Activated naive CD8-positive, alpha-beta T cell treated with anti-CD3 and anti-CD28 coated beads, Interleukin-2, amount 10 ng/mL, durations not matched to agents 7 days and 5 days (primary cell): ENCODE data around the gene SMURF2. TPM values are rescaled to one million over a fixed set of nuclear protein-coding genes. Genes with fewer than 3 reads are reported as not detected.
A peak's percentile ranks its signal among the peaks of the same experiment; 100 is the strongest.

Experiments used
- ATAC-seq: fragments of 150-1000 bp; cut with Tn5 transposase; one replicate; pipeline ENCODE4 v1.10.0; 2021; ENCODE audit warnings: low read depth, moderate library complexity
- POLR2A ChIA-PET: fragments of 350-600 bp; sonication (Branson Sonifier 250); formaldehyde crosslinking; loops from one replicate; lab custom pipeline; 2021; ENCODE audit warnings: antibody characterized with exemption; lab: Charles Lee
- DNase-seq: peaks from one replicate; pipeline ENCODE4 v3.0.0; 2021
- H3K27ac Mint-ChIP-seq: one replicate; pipeline ENCODE4 v1.8.0; 2022; ENCODE audit warnings: mild to moderate bottlenecking, mixed read lengths
- H3K27me3 Mint-ChIP-seq: one replicate; pipeline ENCODE4 v1.8.0; 2022; ENCODE audit warnings: mild to moderate bottlenecking, moderate library complexity, mixed read lengths
- H3K36me3 Mint-ChIP-seq: one replicate; pipeline ENCODE4 v1.8.0; 2021; ENCODE audit warnings: mild to moderate bottlenecking, mixed read lengths
- H3K4me1 Mint-ChIP-seq: one replicate; pipeline ENCODE4 v1.8.0; 2021; ENCODE audit warnings: mixed read lengths
- H3K4me3 Mint-ChIP-seq: one replicate; pipeline ENCODE4 v1.8.0; 2022; ENCODE audit warnings: mild to moderate bottlenecking, moderate library complexity, mixed read lengths
- H3K9me3 Mint-ChIP-seq: one replicate; pipeline ENCODE4 v1.8.0; 2021; ENCODE audit warnings: mixed read lengths
- total RNA-seq, 2 experiments: library from RNA; stranded (reverse); gene quantifications; one replicate each; pipeline ENCODE4 v1.2.3, GENCODE V29; 2021

The SMURF2 gene
- total RNA-seq, result 10 to 100 TPM; 24.9 to 27.0 TPM

DNA sequence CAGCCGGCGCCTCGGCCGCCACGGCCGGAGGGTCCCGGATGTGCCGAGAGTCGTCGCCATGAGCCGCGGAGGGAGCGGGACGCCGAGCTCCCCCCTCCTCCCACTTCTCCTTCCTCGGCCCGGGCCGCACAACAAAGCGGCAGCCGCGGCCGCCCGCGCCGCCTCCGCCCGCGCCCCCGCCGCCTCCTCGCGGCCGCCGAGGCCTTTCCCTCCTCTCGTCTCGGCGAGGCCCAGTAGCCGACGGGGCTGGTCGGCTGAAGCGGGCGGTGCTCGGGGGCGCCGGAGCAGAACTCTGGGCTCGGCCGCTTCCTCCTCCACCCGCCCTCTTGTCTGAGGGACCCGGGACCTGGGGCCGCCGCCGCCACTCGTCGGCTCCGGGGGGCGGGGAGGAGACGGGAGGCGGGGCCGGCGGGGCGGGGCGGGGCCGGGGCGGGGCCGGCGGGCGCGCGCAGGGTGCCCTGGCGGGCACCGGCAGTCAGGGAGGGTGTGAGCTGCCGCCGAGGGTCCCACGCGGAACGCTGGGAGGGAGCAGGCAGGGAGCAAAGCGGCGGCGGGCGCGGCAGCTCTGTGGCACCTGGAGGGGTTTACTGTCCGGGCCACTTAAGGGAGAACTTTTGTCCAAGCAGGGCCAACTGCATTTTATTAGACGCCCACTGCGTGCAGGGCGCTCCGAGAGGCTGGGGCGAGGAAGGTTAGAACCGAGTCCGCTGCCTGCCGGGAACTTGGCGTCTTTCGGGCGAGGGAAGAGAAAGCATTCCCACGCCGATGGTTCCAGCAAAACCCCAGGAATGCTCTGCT is at the start of gene SMURF2:
Gene SMURF2, minus strand, starts transcription at position 332 of the 798 bp plus-strand sequence. CDS start 427 bp downstream, outside the sequence.
- DNase-seq, result peak; percentile 86
- Mint-ChIP-seq H3K36me3 (peaks cover 2% of the 10 kb centered on the region), H3K4me3 (peak within 1 kb of the TSS; percentile 96), H3K27me3 (no peaks in the 10 kb centered on the region), H3K9me3 (no peaks in the 10 kb centered on the region), H3K27ac (peak within 1 kb of the TSS; percentile 97), H3K4me1 (peaks cover 22% of the 10 kb centered on the region)
- POLR2A ChIA-PET, result interaction anchor here (0.5 to 1.6 kb wide), 8 partner anchors 9 to 460 kb away, joined by 3 to 19 read pairs (median 3); partner anchors contain the start of genes CEP95 and DDX5
- peak; percentile 86 for ATAC-seq

DNA sequence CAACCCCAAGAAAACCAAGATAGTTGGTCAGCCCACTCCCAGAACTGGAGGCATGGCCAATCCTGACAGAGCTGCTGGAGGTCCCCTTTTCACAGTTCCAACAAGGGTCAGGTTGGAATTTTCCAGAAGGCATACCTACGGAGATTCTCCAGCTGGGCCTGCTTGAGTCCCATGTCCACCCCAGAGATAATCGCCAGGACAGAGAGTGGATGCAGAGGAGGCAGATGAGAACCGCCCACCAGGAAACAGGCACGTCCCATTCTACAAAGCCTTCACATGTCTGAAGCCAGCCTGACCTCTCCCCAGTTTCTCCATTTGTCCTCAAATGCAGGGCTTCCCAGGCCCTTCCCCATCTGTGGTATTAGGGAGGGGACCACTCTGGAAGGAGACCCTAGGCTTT is 47.4 kb upstream of the SMURF2 start:
- Mint-ChIP-seq H3K27me3 (no peaks in the 10 kb centered on the region), H3K4me1 (peaks cover 68% of the 10 kb centered on the region), H3K27ac (peak overlapping the region; percentile 78), H3K9me3 (no peaks in the 10 kb centered on the region), H3K4me3 (peak overlapping the region; percentile 65), H3K36me3 (peaks cover 2% of the 10 kb centered on the region)
- DNase-seq (no peak), ATAC-seq (no peak)
- POLR2A ChIA-PET, result interaction anchor here (0.9 to 2.3 kb wide), 6 partner anchors 9 to 563 kb away, joined by 3 to 13 read pairs (median 4); partner anchors contain the start of genes CEP95, DDX5 and SMURF2

GRCh38 chr17:64707050-64707591 is 45.0 kb upstream of the SMURF2 start:
- DNase-seq, result no peak
- peaks cover 46% of the 10 kb centered on the region for H3K4me1 Mint-ChIP-seq
- H3K36me3 Mint-ChIP-seq, result no peaks in the 10 kb centered on the region
- no peak for ATAC-seq
- POLR2A ChIA-PET, result no interaction called here
- H3K27me3 Mint-ChIP-seq, result peaks cover 9% of the 10 kb centered on the region
- H3K9me3 Mint-ChIP-seq, result no peaks in the 10 kb centered on the region
- no peak overlapping the region for H3K27ac Mint-ChIP-seq
- no peak overlapping the region for H3K4me3 Mint-ChIP-seq

DNA sequence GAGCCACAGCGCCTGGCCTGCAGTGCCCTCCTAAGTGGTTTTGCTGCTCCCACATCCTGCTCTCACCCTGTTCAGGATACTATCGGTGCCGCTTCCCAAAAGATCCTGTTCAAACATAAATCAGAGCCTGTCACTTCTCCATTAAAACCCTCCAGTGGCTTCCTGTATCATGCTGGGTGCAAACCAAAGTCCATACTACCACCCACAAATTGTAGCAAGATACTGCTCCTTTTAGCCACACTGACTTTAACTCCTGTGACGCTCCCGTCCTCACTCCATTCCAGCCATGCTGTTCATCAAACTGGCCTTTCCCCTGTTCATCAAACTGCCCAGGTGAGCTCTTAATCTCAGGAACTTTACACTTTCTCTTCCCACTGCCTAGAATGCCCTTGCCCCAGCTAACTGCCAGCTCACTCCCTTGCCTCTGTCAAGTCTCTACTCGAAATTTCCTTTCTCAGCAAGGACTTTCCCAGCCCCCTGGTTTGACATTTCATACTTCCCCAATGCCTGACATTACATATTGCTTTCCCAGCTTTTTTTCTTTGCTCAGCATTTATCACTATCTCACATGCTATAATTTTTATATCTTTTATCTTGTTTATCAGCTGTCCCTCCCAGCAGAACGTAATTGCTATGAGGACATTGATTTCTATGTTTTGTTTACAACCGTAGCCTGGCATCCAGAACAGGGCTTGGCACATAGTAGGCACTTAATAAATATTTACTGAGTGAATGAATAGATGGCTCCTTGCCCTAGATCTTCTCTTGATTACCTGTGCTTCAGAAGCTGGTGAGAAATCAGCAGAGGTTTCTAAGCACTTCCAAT is 44.3 kb upstream of the SMURF2 start:
- H3K27ac Mint-ChIP-seq, result no peak overlapping the region
- peaks cover 39% of the 10 kb centered on the region for H3K4me1 Mint-ChIP-seq
- POLR2A ChIA-PET, result no interaction called here
- no peaks in the 10 kb centered on the region for H3K36me3 Mint-ChIP-seq
- peaks cover 9% of the 10 kb centered on the region for H3K27me3 Mint-ChIP-seq
- ATAC-seq, result no peak
- DNase-seq, result no peak
- no peaks in the 10 kb centered on the region for H3K9me3 Mint-ChIP-seq
- no peak overlapping the region for H3K4me3 Mint-ChIP-seq

DNA sequence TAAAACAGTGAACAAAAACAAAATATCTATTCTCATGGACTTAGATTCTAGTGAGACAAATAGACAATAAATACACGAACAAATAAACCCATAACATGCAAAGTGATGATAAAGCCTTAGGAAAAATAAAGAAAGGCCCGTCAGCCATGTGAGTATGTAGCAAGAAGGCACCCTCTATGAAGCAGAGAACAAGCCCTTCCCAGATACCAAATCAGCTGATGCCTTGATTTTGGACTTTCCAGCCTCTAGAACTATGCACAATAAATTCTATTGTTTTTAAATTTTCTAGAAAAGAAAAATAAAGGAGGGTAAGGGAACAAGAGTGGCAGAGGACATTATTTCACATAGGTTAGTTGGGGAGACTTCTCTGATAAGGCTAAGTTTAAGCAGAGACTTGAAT is 40.7 kb upstream of the SMURF2 start:
- no peak for ATAC-seq

GRCh38 chr17:64698725-64699124 is 36.6 kb upstream of the SMURF2 start:
- no peak overlapping the region for H3K27ac Mint-ChIP-seq
- POLR2A ChIA-PET, result no interaction called here
- H3K4me1 Mint-ChIP-seq, result peaks cover 1% of the 10 kb centered on the region
- H3K4me3 Mint-ChIP-seq, result no peak overlapping the region
- H3K36me3 Mint-ChIP-seq, result no peaks in the 10 kb centered on the region
- H3K27me3 Mint-ChIP-seq, result peaks cover 22% of the 10 kb centered on the region
- H3K9me3 Mint-ChIP-seq, result peaks cover 2% of the 10 kb centered on the region
- DNase-seq (no peak), ATAC-seq (no peak)

More for the DNA sequence above, 40.7 kb upstream of the SMURF2 start:
- Mint-ChIP-seq H3K9me3 (no peaks in the 10 kb centered on the region), H3K27ac (no peak overlapping the region), H3K27me3 (peaks cover 13% of the 10 kb centered on the region), H3K36me3 (no peaks in the 10 kb centered on the region), H3K4me3 (no peak overlapping the region), H3K4me1 (peaks cover 10% of the 10 kb centered on the region)
- no peak for DNase-seq
- POLR2A ChIA-PET, result no interaction called here

GRCh38 chr17:64694207-64694606 is 32.1 kb upstream of the SMURF2 start:
- POLR2A ChIA-PET, result no interaction called here
- DNase-seq, result no peak
- Mint-ChIP-seq H3K27ac (no peak overlapping the region), H3K4me1 (peaks cover 1% of the 10 kb centered on the region), H3K4me3 (no peak overlapping the region), H3K36me3 (no peaks in the 10 kb centered on the region), H3K9me3 (peaks cover 2% of the 10 kb centered on the region), H3K27me3 (peaks cover 16% of the 10 kb centered on the region)
- ATAC-seq, result no peak

GRCh38 chr17:64692187-64692586 is 30.1 kb upstream of the SMURF2 start:
- Mint-ChIP-seq H3K4me3 (no peak overlapping the region), H3K27me3 (peaks cover 12% of the 10 kb centered on the region), H3K27ac (no peak overlapping the region), H3K36me3 (no peaks in the 10 kb centered on the region), H3K4me1 (peaks cover 1% of the 10 kb centered on the region), H3K9me3 (peaks cover 2% of the 10 kb centered on the region)
- DNase-seq (no peak), ATAC-seq (no peak)
- POLR2A ChIA-PET, result no interaction called here

- no peaks in the 10 kb centered on the region for H3K36me3 Mint-ChIP-seq
- no peaks in the 10 kb centered on the region for H3K4me1 Mint-ChIP-seq
- no peaks in the 10 kb centered on the region for H3K9me3 Mint-ChIP-seq
- H3K27ac Mint-ChIP-seq, result no peak overlapping the region
- peaks cover 11% of the 10 kb centered on the region for H3K27me3 Mint-ChIP-seq
- H3K4me3 Mint-ChIP-seq, result no peak overlapping the region
- POLR2A ChIA-PET, result no interaction called here
- DNase-seq (no peak), ATAC-seq (no peak)
Observed at GRCh38 chr17:64689106-64689505, 27.0 kb upstream of the SMURF2 start.

DNA sequence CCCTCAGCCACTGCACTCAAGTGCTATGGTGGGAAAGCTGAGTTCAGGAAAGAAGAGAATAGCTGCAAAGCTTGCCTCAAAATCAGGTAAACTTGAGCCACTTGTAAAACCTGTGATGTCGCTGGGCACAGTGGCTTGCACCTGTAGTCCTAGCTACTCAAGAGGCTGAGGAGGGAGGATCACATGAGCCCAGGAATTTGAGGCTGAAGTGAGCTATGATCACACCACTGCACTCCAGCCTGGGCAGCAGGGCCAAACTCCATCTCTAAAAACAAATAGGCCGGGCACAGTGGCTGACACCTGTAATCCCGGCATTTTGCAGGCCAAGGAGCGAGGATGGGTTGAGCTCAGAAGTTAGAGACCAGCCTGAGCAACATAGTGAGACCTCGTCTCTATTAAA is 26.4 kb upstream of the SMURF2 start:
- Mint-ChIP-seq H3K27me3 (peaks cover 10% of the 10 kb centered on the region), H3K4me1 (no peaks in the 10 kb centered on the region), H3K27ac (no peak overlapping the region), H3K9me3 (no peaks in the 10 kb centered on the region), H3K36me3 (no peaks in the 10 kb centered on the region), H3K4me3 (no peak overlapping the region)
- ATAC-seq, result no peak
- no peak for DNase-seq
- POLR2A ChIA-PET, result no interaction called here

- Mint-ChIP-seq H3K9me3 (no peaks in the 10 kb centered on the region), H3K4me1 (peaks cover under 1% of the 10 kb centered on the region), H3K27me3 (peaks cover 8% of the 10 kb centered on the region), H3K27ac (no peak overlapping the region), H3K36me3 (no peaks in the 10 kb centered on the region), H3K4me3 (no peak overlapping the region)
- DNase-seq, result no peak
- no peak for ATAC-seq
- POLR2A ChIA-PET, result no interaction called here
Observed at GRCh38 chr17:64687961-64688360, 25.9 kb upstream of the SMURF2 start.

- H3K4me3 Mint-ChIP-seq, result no peak overlapping the region
- no peaks in the 10 kb centered on the region for H3K36me3 Mint-ChIP-seq
- DNase-seq, result no peak
- POLR2A ChIA-PET, result no interaction called here
- H3K27me3 Mint-ChIP-seq, result peaks cover 10% of the 10 kb centered on the region
- peaks cover 2% of the 10 kb centered on the region for H3K4me1 Mint-ChIP-seq
- H3K27ac Mint-ChIP-seq, result no peak overlapping the region
- ATAC-seq, result no peak
- no peaks in the 10 kb centered on the region for H3K9me3 Mint-ChIP-seq
Observed at GRCh38 chr17:64687376-64687775, 25.3 kb upstream of the SMURF2 start.

- Mint-ChIP-seq H3K9me3 (no peaks in the 10 kb centered on the region), H3K27ac (no peak overlapping the region), H3K4me1 (peaks cover 2% of the 10 kb centered on the region), H3K27me3 (peaks cover 10% of the 10 kb centered on the region), H3K4me3 (no peak overlapping the region), H3K36me3 (no peaks in the 10 kb centered on the region)
- POLR2A ChIA-PET, result no interaction called here
- ATAC-seq, result no peak
- no peak for DNase-seq
Observed at GRCh38 chr17:64686705-64687104, 24.6 kb upstream of the SMURF2 start.
